ENCODE results near the gene HOXC10.

DNA sequence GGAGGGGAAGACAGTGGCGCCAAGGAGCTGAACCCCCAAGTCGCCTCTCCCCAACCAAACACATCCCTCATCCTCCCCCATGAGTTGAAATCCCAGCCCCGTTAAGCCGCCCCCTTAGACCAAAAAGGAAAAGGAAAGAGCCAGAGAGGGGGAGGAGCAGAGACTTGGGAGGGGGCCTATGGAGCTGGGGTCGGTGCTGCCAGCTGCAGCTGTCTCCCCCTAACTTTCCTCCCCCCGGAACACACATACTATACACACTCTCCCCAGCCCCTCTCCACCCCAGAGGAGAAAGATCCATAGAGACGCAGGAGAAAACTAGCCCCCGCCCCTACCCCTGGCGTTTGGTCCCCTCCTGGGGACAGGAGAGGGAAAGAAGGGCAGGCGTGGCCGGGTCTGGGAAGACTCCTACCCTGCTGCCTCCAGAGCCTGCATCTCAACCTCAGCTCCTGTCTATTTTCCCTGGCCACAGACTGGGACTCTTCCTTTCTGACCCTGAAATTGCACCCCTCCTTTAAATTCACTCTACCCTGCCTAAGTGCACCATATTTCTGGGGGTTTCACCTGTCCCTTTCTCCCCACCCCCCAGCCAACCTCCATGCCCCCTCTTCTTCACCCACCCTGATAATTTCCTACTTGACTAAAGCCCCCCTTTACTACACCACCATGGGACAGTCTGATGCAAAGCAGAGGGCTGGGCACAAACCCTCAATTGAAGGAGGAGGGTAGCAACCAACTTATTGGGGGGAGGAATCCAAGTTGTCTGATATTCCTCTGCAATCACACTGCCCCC, 13.4 kb downstream of the HOXC10 start:
- TF ChIP-seq, protein P1, sequence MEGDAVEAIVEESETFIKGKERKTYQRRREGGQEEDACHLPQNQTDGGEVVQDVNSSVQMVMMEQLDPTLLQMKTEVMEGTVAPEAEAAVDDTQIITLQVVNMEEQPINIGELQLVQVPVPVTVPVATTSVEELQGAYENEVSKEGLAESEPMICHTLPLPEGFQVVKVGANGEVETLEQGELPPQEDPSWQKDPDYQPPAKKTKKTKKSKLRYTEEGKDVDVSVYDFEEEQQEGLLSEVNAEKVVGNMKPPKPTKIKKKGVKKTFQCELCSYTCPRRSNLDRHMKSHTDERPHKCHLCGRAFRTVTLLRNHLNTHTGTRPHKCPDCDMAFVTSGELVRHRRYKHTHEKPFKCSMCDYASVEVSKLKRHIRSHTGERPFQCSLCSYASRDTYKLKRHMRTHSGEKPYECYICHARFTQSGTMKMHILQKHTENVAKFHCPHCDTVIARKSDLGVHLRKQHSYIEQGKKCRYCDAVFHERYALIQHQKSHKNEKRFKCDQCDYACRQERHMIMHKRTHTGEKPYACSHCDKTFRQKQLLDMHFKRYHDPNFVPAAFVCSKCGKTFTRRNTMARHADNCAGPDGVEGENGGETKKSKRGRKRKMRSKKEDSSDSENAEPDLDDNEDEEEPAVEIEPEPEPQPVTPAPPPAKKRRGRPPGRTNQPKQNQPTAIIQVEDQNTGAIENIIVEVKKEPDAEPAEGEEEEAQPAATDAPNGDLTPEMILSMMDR (IDR thresholded peaks at IDR 0.05; ENCODE audit: low read depth, low read length, poor library complexity, severe bottlenecking), result no peak
- no peak for TF ChIP-seq EZH2phosphoT487 (IDR thresholded peaks at IDR 0.05; ENCODE audit: borderline replicate concordance, low read length)

Data from DOHH2 (cell line).